IPS DF 4.7 (cell line): ENCODE measurements around the gene MYH4.

ENCODE experiments used
- DNase-seq: peaks from one replicate; pipeline ENCODE4 v3.0.0-alpha.2; 2013; ENCODE audit warnings: low spot score; ENCODE audit errors: extremely low read depth

Gene MYH4

GRCh38 chr17:10469459-10469858 is at the start of gene MYH4:
Gene MYH4, minus strand, starts transcription at chr17:10469559. Its CDS starts 2,814 bp downstream, at chr17:10466745.
- DNase-seq = no peak

DNA sequence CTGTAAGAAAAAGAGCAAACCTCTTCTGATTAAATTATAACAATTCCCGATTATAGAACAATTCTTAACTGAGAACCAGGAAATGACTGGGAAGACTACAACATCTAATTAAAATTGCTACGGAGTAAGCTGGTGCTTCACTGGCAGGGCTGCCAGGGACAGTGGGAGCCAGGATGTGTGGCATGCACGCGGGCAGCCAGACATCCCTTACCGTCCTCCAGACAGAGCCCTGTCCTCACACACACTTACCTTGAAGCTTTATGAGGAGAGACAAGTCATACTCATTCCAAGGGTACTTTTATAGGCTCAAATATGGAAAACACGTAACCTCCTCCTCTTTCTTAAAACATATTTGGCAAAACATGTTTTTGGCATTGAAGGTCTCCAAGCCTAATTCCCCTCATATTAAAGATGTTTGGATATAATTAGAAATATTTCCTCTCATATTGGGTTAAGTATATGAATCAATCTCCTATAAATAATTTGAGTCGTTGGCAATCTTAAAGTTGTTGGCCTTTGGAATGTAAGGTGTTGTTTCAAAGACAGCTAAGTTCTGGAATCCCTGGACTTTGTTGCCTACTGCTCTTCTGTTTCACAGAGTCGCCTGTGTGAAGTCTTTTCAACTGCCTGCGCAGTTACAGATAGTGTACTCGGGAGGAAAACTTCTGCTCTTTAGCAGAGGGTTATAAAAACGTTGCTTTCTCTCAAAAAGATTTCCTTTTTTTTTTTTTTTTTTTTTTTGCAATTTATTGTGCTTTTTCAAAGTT is 49.1 kb upstream of the MYH4 start, which contains the start of gene MYH1:
Gene MYH1, minus strand, starts transcription at position 272 of the 767 bp plus-strand sequence. CDS start 1,900 bp downstream, outside the sequence.
- DNase-seq = no peak

DNA sequence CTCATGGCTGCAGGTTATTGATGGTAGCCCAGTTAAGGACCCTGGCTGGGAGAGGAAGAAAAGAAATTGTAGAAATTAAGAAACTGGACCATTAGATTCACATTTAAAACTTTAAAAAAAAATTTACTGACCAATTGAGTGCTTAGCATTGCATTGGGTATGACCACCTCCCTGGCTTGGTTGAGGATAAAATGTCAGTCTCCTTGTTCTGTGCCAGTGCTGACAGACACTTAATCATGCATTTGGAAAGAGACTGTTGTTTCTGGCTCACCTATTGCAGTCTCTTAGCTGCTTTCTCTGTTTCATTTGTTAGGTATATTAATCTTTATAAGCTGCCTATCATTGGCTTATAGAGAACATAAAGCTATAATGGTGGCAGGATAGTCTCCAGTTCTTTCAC is 47.3 kb upstream of the MYH4 start:
- DNase-seq = no peak

- no peak for DNase-seq
Observed at GRCh38 chr17:10516065-10516464, 46.7 kb upstream of the MYH4 start.

DNA sequence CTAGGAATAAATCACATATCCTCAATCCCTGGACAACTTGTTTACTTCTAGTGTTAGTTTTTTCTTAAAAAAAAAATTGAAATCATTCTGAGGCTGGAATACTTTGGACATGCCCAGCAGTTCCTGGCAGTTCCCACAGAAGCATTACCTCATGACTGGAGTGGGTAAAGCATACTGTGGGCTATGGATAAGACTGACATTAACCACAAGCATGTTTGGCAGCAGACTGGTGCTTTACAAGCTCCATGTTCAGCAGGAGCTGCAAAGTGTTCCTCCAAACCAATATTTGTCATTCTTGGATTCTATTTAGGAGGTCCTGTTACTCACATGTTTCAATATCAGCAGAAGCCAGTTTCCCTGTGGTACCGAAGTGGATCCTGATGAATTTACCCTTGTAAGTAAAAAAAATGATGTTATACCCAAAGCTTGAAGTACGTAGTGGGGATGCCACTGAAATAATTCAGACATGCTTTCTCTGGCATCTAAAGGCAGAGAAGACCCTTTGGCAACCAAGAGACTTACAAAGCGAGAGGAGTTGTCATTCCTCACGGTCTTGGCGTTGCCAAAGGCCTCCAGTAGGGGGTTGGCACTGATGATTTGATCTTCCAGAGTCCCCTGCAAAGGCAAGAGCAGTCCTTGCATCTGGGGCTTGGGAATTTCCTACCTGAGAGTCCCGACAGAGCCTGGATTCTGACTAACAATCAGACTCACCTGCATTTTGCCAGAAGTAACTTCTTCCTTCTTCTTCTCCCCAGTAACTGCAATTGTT is 44.1 kb upstream of the MYH4 start:
- no peak for DNase-seq

DNA sequence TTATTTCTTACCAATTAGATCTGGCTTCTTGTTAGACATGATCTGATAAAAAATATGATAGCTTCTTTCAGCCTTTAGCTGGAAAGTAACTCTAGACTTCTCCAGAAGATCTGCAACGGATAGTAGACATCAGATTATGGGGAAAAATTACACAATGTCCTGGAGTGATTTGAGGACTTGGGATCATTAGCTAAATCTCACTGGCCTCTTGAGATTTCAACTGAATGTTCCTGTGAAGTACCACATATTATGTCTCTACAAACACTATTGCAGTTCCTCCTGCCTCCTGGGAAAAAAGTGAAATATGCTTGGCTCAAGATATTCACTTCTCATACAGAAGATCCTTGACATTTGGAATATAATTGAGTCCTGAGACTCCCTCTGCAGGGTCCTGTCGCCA is 43.5 kb upstream of the MYH4 start:
- DNase-seq = no peak

- DNase-seq = no peak
Observed at GRCh38 chr17:10499950-10500349, 30.6 kb upstream of the MYH4 start.

DNA sequence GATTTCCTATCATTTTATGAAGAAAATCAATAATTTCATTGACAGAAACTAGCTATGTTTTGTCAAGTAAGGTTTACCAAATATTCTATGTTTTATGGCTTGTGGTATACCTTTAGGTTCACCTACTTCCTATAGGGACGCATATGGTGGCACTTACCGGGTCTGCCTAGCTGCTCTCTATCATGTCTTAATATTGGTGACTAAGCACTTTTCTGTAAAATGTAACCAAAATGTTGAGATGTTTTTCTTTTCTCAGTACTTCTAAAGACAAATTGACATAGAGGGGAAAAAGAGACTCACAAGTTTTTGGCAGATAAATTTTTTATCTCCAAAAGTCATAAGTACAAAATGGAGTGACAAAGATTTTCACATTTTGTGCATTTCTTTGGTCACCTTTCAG is 22.6 kb upstream of the MYH4 start:
- no peak for DNase-seq

GRCh38 chr17:10482252-10482651 is 12.9 kb upstream of the MYH4 start:
- no peak for DNase-seq

DNA sequence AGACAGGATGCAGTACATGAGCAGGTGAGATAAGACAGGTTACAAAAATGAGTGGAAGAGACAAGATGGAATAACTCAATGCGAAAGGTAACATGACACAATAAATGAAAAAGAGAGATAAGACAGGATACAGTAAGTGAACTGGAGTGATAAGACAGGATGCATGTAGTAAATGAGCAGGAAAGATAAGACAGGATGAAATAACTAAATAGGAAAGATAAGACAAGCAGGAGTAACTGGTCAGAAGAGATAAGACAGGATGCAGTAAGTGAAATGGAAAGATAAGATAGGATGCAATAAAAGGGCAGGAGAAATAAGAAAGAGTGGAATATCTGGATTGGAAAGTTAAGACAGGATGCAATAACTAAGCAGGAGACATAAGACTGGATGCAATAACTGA is 8.3 kb upstream of the MYH4 start:
- no peak for DNase-seq

- no peak for DNase-seq
Observed at GRCh38 chr17:10474536-10474935, 5.2 kb upstream of the MYH4 start.

GRCh38 chr17:10471858-10472257 is 2.5 kb upstream of the MYH4 start:
- no peak for DNase-seq

DNA sequence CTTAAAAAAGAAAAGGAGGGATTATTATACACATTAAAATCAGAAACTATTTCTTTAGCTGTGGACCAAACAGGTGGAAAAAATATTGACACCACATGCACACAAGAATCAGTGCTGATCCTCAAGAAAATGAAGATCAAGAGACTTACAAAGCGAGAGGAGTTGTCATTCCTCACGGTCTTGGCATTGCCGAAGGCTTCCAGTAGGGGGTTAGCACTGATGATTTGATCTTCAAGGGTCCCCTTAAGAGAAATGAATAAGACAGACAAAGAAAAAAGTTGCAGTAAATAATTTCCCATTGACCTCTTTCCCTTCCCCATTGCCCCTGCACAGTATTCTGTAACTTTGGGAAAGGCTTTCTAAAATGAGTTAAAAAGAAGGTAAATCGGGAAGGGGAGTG is 6.0 kb downstream of the MYH4 start:
- no peak for DNase-seq

- DNase-seq = no peak
Observed at GRCh38 chr17:10460062-10460461, 9.3 kb downstream of the MYH4 start.

DNA sequence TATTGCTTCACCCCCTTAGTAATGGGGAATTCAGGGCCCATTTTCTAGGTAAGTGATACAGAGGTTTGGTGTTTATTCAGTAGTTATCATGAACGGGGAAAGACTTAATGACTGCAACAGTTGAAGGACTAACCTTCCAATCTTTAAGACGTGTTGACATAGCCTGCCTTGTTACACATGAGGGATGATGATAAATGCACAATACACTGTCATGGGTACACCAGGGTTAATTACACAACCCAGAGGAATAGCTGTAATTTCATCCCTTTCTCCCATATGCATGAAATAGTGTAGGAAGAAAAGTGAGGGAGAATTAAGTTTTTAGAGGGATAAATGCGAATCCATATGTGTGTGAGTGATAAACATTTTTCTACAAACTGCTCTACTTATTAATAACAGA is 10.7 kb downstream of the MYH4 start:
- DNase-seq = no peak

GRCh38 chr17:10457952-10458351 is 11.4 kb downstream of the MYH4 start:
- no peak for DNase-seq

DNA sequence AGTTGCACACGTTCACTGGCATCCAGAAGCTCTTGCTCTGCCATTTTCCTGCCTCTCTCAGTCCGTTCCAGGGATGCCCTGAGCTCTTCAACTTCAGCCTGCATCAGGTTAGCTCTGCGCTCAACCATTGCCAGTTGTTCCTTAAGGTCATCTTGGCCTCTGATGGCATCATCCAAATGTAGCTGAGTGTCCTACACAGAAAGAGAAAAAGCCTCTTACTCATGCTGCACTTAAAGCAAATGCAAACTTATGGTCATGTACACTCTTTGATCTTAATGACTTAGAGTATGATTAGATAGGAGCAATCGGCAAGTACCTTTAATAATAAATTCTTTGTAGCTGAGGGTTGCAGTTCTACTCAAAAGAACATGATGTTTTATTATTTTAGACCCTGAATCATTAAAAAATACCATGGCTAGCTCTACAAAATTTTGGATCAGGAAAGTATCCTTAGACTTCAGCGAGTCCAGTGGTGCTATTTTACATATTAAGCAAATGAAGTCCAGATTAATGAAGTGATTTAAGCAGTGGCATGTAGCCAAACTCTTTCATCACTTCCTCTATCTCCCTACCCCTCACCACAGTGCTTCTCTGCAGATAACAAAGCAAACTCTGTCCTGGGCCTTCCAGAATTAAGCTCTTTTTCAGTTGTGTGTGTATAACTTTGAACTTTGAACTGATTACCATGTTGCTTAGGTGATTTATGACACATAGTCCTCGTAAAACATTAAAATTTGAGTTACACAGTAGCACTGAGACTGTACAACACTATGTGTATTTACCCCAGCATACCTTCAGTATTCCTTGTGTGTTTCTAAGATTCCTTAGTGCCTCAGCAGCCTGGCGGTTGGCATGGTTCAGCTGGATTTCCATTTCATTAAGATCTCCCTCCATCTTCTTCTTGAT is 22.1 kb downstream of the MYH4 start:
- DNase-seq = no peak

GRCh38 chr17:10439816-10440215 is 29.5 kb downstream of the MYH4 start:
- DNase-seq = no peak

DNA sequence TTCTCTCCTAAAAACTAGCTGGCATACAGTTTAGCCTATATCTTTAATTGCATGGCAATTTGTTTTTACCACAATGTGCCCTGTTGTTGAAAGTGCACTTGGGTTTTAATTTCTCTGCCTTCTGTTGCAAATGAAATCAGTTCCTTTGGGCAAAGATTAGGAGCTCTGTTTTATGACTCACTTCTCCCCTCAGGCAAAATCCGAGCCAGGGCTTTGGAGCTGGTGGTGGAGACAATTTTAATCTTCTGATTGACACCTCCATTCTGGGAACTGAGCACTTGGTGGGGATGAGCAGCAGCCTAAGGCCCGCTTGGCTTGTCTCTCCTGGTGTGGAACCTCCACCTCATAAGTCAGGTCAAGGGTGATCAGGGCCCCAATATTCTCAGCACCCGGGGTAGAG is 34.3 kb downstream of the MYH4 start:
- no peak for DNase-seq

GRCh38 chr17:10429421-10430045 is 39.8 kb downstream of the MYH4 start:
- no peak for DNase-seq

- no peak for DNase-seq
Observed at GRCh38 chr17:10428781-10429180, 40.6 kb downstream of the MYH4 start.
